ENCODE measurements around the gene GXYLT2.

DNA sequence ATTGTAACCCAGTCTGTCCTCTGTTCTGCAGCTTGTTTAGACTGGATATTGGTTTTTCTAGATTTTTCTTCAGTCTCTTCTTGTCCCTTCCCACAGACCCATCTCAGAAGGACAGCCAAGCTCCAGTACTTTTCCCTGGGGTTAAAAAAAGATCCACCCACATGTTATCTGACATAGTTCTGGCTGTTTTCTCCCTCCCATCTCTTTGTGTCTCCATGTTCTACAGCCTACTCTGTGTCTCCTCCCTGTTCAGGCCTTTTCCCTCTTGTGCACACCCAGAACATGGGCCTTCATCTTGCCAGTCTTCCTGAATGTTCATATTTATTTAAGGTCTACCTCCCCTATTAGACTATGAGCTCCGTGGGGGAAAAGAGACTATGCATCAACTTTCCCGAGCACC is 103.7 kb downstream of the GXYLT2 start:
- TF ChIP-seq CTCF (IDR thresholded peaks at IDR 0.05) = no peak
- TF ChIP-seq POLR2A (IDR thresholded peaks at IDR 0.05) = no peak
- no peak for TF ChIP-seq POLR2AphosphoS5 (IDR thresholded peaks at IDR 0.05)
